HG02642 (cell line): Measurements from ENCODE around the gene ZBTB16.

Experiments used
- ATAC-seq: cut with Tn5 transposase; IDR thresholded peaks from one replicate; pipeline ENCODE4 v1.9.1; 2021; ENCODE audit warnings: mild to moderate bottlenecking; ENCODE audit not compliant: unreplicated experiment, poor library complexity

Gene ZBTB16

GRCh38 chr11:114063149-114063828, 3.8 kb downstream of the ZBTB16 start:
- no peak for ATAC-seq

GRCh38 chr11:114063829-114064201, 4.3 kb downstream of the ZBTB16 start:
- ATAC-seq: no peak

GRCh38 chr11:114064216-114064615, 4.7 kb downstream of the ZBTB16 start:
- ATAC-seq: no peak

DNA sequence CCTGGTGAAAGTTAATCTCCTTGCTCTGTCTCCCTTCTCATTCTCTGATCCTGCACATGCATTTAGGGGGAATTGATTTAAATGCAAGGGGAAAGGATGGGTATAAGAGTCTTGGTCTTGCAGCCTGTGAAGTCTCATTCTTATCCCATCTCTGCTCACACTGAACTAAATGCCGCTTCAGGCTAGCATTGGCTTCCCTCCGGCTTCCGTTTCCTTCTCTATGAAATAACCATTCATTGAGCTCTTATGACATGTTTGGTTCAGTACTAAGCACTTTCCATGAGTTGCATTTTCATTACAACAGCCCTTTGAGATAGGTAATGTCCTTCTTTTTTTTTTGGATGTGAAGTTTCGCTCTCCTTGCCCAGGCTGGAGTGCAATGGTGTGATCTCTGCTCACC, 5.6 kb downstream of the ZBTB16 start:
- ATAC-seq: no peak

DNA sequence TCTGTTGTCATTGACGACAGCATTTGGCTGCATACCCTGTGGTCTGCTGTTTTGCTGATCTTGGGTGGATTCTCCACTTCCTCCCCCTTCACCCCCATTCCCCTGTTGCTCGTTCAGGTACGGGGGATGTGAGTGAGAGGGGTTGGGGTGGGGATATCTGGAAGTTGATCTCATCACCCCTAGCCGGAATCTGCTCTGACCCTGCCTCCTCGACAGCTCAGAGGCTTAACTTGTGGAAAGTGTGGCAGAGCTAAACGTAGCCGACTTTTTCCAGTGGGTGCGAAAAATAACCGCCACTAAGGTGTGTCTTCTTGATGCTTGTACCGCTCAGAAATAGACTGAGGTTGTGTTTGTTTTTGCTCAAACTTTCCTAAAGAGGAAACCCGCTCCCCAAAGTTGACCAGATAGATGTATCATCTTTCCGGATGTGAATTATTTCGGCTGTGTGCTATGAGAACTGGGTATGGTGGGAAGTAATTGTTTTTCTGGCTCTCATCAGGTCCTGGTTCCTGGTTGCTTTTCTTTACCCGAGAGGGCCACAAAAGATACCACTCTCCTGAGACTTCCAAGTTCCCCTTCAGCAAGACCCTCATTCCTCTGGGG, 6.6 kb downstream of the ZBTB16 start:
- ATAC-seq: no peak

DNA sequence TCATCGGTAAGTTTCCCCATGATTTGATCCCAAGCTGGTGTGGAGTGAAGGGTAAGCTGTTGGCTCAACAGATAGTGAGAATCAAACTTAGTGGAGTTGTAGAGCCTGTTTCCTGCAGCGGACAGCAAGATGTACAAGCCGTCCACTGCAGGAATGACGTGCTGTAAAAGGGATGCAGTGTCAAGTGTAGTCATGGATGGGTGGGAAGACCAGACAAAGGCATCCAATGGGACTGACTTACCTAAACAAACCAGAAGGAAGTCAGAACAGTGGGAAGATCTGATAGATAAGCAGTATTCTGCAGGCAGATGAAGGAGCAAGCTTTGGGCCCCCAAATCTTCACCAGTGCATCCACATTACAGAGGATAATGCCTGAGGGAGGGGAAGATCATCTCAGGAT, 8.8 kb downstream of the ZBTB16 start:
- no peak for ATAC-seq

DNA sequence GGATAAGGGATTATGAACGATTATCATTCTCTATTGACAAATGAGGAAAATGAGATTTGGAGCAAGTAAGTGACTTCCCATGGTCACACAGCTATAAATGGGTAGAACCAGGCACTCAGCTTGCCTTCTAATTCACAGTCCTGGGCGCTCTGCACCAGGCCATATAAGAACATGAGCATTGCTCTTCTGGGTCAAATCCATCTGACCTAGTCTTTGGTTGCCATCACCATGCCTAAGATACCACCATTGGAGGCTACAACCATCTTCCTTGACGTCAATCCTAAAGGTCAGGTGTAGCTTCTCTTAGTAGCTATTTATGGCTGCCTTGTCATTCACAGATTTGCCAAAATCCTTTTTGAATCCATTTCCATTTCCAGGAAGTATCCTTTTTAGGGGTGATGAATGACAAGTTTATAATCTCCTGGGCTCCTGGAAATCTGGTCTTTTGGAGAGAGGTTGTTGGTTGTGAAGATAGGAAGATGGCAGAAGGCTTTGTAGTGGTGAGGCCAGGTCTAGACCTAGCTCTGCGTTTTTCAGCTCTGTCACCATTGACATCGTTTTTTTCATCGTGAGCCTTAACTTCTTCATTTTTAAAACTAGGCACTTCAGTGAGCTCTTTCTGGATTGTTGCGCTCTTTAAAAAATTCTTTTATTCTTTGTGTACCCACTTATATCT, 11.1 kb downstream of the ZBTB16 start:
- no peak for ATAC-seq

DNA sequence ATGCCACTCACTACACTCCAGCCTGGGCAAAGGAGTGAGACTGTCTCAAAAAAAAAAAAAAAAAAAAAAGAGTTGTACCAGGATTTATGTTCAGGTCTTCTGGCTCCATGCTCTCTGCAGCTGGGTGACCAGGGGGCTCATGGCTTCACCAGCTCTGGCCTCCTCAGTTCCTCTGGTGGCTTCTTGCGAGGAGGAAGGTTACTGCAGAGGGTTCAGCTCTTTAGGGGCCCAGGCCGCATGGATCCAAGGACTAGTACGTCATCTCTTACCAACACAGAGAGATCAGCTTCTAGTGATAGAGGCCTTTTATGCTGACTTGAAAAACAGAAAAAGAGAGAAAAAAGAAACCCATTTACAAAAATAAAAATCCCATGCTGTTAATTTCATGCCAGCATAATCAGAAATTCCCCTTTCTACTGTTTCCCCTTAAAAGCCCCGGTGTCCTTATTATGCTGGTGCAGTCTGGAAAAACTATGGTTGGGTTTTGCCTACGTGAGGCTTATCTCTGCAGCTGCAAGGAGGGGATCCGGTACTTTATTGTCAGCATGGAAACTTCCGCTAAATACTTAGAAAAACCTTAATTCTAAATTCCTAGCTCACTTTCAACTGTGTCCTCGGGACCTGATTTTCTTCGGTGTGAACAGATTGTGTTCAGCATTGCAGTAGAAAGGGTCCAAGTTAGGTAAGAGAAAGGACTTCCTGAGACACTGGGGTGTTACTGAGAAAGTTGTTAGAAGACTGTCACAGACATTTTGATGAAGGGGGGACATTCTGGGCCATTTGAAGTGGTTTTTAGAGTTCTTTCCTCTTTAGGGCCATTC, 13.7 kb downstream of the ZBTB16 start:
- no peak for ATAC-seq

DNA sequence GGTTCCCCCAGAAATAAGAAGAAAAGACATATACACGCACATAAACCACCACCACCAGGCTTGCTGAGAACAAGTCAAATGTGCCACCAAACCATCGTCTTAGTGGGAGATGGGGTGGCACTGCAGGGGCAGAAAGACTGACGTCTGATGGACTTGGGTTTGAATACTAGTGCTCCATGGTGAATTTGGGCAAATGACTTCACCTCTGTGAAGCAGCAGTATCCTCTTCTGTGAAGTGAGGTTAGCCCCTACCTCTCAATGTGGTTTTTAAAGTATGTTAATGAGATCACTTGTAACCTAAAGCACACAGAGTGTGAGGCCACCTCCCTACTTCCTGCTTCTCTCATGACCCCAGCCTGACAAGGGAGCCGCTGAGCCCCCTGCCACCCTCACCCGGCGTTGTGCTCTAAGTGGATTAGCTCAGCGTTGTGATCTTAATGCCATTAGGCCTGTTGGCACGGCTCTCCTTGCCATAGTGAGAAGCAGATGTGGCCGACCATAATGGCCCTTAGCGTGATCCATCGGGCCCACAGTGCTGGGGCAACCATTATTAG, 14.4 kb downstream of the ZBTB16 start:
- no peak for ATAC-seq

DNA sequence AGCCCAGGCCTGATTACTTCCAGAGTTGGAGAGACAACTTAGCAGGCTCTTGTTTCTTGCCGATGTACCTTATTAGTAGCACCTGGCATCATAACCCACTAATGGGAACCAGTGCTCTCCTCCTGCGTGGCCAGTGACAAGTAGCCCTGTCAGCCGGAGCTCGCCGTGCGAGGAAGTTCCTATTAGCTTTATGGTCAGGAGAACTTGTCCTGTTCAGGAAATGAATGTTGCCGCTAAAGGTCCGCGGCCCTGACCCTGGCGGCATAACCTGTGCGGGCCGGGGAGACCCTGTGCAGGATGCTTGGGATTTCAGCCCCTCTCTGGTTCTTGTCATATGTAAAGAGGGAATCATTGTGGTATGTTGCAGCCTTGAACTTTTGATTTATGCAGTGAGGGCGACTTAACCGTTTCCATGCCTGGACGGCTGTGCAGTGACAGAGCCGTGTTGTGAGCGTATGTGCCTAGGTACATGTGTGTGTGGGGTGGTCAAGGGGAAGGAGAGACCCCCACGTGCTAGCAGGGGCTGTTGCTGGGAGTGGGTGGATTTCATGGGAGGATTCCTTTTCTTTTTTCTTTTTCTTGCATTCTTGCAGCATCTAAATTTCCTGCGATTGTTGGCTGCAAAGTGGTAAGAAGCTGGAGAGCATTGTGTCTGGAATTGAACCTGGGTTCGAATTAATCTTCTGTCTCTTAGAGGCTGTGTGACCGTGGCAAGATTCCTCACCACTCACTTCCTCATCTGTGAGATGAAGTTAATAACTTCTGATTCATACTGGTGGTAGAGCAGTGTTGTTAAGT, 15.2 kb downstream of the ZBTB16 start:
- no peak for ATAC-seq

GRCh38 chr11:114075344-114075610, 15.8 kb downstream of the ZBTB16 start:
- ATAC-seq: no peak

DNA sequence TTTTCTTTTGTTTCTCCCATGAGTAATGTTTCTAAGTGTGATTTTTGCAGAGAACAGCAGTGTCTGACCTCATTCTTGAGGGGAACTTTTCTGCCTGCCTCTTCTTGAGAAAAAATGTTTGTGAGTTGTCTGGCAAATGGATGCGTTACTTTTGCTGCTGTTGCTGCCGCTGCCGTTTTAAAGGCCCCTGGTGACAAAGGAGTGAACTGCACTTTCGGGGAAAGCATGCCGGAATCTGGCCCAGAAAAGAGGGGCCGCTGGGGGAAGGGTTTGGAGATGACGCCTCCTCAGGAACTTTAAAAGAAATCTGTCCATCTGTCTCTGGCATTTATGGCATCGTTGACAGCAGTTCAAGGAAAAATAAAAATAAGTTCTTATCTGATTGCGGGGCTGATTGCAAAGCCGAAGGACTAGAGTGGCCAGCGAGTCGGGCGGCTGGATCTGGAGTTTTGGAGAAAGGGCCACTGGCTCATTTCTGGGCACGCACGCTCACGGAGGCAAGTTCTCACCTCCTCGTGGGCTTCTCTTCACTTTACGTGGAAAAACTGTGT, 16.5 kb downstream of the ZBTB16 start:
- no peak for ATAC-seq

DNA sequence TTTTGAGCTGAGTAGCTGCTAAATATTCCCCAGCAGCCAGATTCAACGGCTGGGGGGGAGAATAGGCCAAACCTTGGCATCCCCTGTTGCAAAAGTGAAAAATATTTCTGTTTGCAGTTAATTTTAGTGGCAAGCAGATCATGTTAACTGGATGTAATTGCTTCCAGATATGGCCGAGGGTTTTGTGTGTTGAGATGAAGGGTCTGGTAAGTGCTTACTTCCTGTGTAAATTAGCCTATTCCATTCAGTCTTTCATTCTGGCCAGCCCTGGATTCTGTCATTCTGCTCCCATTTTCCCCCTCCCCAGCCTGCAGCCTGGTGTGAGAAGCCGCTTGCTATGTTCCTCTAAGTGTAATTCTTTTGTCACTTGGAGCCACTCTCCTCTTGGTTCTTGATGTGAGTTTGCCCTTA, 17.4 kb downstream of the ZBTB16 start:
- no peak for ATAC-seq

DNA sequence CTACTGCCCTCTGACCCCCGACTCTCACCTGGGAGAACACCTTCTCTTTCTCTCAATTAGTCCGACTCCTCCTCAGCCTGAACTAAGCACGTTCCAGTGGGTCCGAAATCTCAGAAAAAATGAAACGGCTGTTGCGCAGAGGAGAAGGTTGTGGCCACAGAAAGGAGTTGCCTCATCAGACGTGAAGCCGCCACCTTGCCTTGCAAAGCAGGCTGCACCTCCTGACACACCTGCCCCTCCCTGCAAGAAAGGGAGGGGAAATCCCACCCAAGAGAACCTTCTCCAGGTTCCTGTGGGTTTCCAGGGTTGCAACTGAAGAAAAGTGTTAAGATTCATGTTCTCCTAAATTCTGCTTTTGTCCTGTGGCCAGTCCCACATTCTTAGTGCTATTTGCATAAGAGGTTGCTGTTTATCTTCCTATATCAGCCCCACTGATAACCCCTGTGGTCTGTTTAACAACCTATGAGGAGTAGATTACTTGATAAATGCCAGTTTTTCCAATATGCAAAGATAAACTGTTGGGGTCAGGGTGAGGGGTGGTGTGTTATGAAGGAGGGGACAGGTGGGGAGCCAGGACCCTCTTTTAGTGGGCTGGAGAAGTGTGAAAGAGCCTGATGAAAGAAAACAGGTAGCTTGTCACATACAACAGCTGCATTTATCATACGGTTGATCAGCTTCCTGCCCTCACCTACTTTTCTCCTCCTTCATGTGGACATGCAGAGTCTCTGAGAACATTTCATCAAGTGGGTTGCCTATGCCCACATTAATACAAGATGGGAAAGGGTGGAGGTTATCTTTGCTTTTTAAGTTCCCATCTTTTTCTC, 18.2 kb downstream of the ZBTB16 start:
- ATAC-seq: no peak

GRCh38 chr11:114078423-114078822, 18.9 kb downstream of the ZBTB16 start:
- ATAC-seq: no peak

DNA sequence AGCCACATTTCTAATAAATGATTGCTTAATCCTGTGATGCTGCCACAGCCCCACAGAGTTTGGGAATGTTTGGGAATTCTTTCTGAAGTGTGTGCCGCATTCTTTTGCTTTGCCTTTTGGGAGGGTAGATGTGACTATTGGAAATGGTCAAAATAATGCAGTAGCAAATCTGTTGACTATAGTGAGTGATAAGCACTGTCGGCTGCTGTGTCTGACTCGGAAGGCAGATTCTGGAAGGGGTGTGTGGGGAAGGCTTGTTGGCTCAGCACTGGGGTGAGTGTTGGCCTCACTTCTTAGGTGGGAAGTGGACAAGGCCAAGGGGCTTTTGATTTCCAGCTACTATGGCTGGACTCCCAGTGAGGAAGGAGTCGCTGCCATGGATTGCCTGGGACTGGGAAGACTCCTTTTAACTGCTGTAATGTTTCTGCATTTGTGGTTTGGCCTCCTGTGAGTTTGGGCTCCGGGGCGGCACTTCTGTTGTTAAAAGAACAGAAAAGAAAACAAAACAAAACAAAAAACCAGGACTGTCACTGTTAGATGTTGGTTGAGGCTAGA, 20.1 kb downstream of the ZBTB16 start:
- ATAC-seq: no peak

DNA sequence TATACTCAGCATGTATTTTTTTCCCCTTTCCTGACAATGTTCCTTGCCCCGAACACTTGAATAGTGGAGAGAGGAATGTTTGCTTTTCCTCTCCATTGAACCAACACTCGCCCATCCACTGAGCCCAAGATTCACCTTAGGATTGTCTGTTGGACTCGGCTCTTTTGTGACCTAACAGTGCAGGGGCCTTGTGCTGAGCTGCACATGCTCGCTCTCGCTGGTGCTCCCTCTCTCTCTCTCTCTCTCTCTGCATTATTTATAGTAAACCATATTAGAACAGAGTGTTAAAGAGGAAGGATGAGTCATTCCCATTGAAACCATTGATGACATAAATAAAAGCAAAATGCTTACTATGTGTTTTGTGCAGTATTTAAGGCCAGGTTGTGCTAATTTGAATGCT, 20.7 kb downstream of the ZBTB16 start:
- ATAC-seq: no peak

DNA sequence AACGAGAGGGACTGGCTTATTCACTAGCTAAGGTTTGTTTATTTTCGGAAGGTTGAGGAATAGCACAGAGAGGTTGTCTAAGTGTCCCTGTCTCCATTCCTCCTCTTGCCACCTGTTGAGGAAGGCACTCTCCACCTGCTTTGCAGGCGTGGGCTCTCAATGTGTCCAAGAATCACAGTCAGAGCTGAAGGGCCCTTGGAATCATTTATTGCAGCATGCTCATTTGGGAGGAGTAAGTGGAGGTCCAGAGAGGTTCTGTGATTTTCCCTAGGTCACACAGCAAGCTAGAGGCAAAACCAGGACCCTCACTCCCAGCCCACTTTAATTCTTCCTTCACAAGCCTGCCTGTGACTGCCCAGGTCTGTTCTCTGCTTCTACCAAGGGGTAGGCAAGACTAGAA, 21.3 kb downstream of the ZBTB16 start:
- no peak for ATAC-seq
